Measurements from ENCODE around the gene KNDC1. TPM values are rescaled to one million over a fixed set of nuclear protein-coding genes. Genes with fewer than 3 reads are reported as not detected.

KNDC1 gene
- total and polyA plus RNA-seq, 2 of the 13 experiments (the other 11 are each of a cell fraction or from before 2014, with no cell fraction given), result 0.69 TPM; not detected in 1

GRCh38 chr10:133200621-133201031 is 40.6 kb downstream of the KNDC1 start:
- intact Hi-C loops (cut with micrococcal nuclease; ENCODE audit: unreplicated experiment), result no loop called here
- CTCF ChIA-PET (ENCODE audit: low intra/inter-chr PET ratio, low total read pairs), result no interaction called here
- H4K20me1 ChIP-seq (ENCODE audit: insufficient read depth, low read length), result no peaks in the 10 kb centered on the region
- H3K27me3 ChIP-seq (ENCODE audit: control insufficient read depth in 1 of 2, insufficient read depth in 2 of 2, low read length in 2 of 2), result peaks cover 38 to 86% of the 10 kb centered on the region in 2 experiments; a peak in 4 of 5 replicates
- no TSS peak for BruUV-seq (replicated peaks)
- TF ChIP-seq SP4 (CRISPR knock-in tag; IDR thresholded peaks at IDR 0.05), result no peak
- no peak for TF ChIP-seq ZNF672 (CRISPR knock-in tag; IDR thresholded peaks at IDR 0.05)
- TF ChIP-seq ZNF552 (CRISPR knock-in tag; IDR thresholded peaks at IDR 0.05; ENCODE audit: borderline replicate concordance), result no peak
- TF ChIP-seq LCORL (IDR thresholded peaks at IDR 0.05), result no peak
- TF ChIP-seq LCORL (CRISPR knock-in tag; IDR thresholded peaks at IDR 0.05), result no peak
- no peak for TF ChIP-seq RARG (CRISPR knock-in tag; IDR thresholded peaks at IDR 0.05; ENCODE audit: low read depth)
- TF ChIP-seq HCFC1 (IDR thresholded peaks at IDR 0.05; ENCODE audit: low read depth, low read length), result no peak
- TF ChIP-seq THAP7 (CRISPR knock-in tag; IDR thresholded peaks at IDR 0.05), result no peak
- no peak for TF ChIP-seq ZFP62 (CRISPR knock-in tag; IDR thresholded peaks at IDR 0.05)
- TF ChIP-seq KLF9 (CRISPR knock-in tag; IDR thresholded peaks at IDR 0.05; ENCODE audit: low read depth), result no peak
- TF ChIP-seq POLR2A (IDR thresholded peaks at IDR 0.05; ENCODE audit: insufficient read depth in 1 of 2, low read depth in 2 of 2, low read length in 2 of 2), result no peak
- no peak for TF ChIP-seq AGO2 (optimal IDR thresholded peaks at IDR 0.05; ENCODE audit: low read depth, low read length)
- no peak for TF ChIP-seq MZF1 (CRISPR knock-in tag; IDR thresholded peaks at IDR 0.05; ENCODE audit: borderline replicate concordance)
- TF ChIP-seq HOXA9 (CRISPR knock-in tag; IDR thresholded peaks at IDR 0.05; ENCODE audit: borderline replicate concordance), result no peak
- TF ChIP-seq ZBTB26 (CRISPR knock-in tag; IDR thresholded peaks at IDR 0.05; ENCODE audit: borderline replicate concordance), result no peak
- TF ChIP-seq ZBTB10 (CRISPR knock-in tag; IDR thresholded peaks at IDR 0.05; ENCODE audit: borderline replicate concordance), result no peak
- no peak for TF ChIP-seq ZNF431 (CRISPR knock-in tag; IDR thresholded peaks at IDR 0.05; ENCODE audit: borderline replicate concordance, low read depth)
- no peak for TF ChIP-seq ZBTB1 (CRISPR knock-in tag; IDR thresholded peaks at IDR 0.05; ENCODE audit: borderline replicate concordance)
- no peak for TF ChIP-seq NBN (conservative IDR thresholded peaks at IDR 0.05)
- no peak overlapping the region for H3K9ac ChIP-seq (ENCODE audit: insufficient read depth, low read depth, low read length)
- in situ Hi-C loops (cut with HindIII; ENCODE audit: extremely low pct_ligation_motif_present, low pct_unique_long_range_greater_than_20kb), result no loop called here
- H3K4me1 ChIP-seq (ENCODE audit: insufficient read depth, low read length), result no peaks in the 10 kb centered on the region
- no peak overlapping the region for H3K4me3 ChIP-seq (replicated peaks in 1 of 3; ENCODE audit: insufficient read depth in 1 of 3, low read depth in 2 of 3, low read length in 3 of 3)
- ATAC-seq (no peak), FAIRE-seq (no peak), DNase-seq (ENCODE audit: low spot score) (no peak)
- H2AFZ ChIP-seq (ENCODE audit: low read length), result no peak overlapping the region
- POLR2A ChIA-PET, result no interaction called here
- no peaks in the 10 kb centered on the region for H3K9me3 ChIP-seq (ENCODE audit: low read length)
- H3K27ac ChIP-seq (ENCODE audit: extremely low read length, insufficient read depth, low read length), result no peak overlapping the region
- no peaks in the 10 kb centered on the region for H3K79me2 ChIP-seq (ENCODE audit: insufficient read depth, low read length)
- H3K36me3 ChIP-seq (replicated peaks in 1 of 2; ENCODE audit: control insufficient read depth in 1 of 2, insufficient read depth in 2 of 2, low read length in 2 of 2), result no peaks in the 10 kb centered on the region
- no peak overlapping the region for H3K4me2 ChIP-seq (ENCODE audit: low read depth, low read length)
- 67% methylated on average over 4 of the region's 15 CpGs for WGBS (ENCODE audit: low lambda C conversion rate)

All from HepG2 (cell line).